SK-N-SH treated with all-trans-retinoic acid at 6 μM for 48 hours (cell line): Measurements from ENCODE around the gene XYLB.

Experiments
- ATAC-seq: fragments of 200-7000 bp; cut with Tn5 transposase; 3 replicates; pipeline ENCODE4 v1.9.1; 2020; ENCODE audit warnings: mild to moderate bottlenecking, moderate library complexity
- ARNTL ChIP-seq: fragments of 450-650 bp; formaldehyde crosslinking; IDR thresholded peaks from 2 replicates; pipeline ENCODE4 v1.5.0; 2020; ENCODE audit warnings: low read depth, mild to moderate bottlenecking, moderate library complexity, borderline replicate concordance
- BACH2 ChIP-seq: fragments of 250-450 bp; sonication (Bioruptor Pico); IDR thresholded peaks from 2 replicates; pipeline ENCODE4 v1.9.0; 2021; ENCODE audit warnings: mild to moderate bottlenecking, borderline replicate concordance
- CREB5 ChIP-seq: fragments of 250-450 bp; sonication (Bioruptor Pico); IDR thresholded peaks from 2 replicates; pipeline ENCODE4 v1.5.1; 2020; ENCODE audit warnings: low read depth, mild to moderate bottlenecking, moderate library complexity
- CSDC2 ChIP-seq: fragments of 250-450 bp; sonication (Bioruptor Pico); IDR thresholded peaks from 2 replicates; pipeline ENCODE4 v1.5.0; 2020; ENCODE audit warnings: mild to moderate bottlenecking, moderate library complexity
- CSRNP3 ChIP-seq: fragments of 250-450 bp; sonication (Bioruptor Pico); IDR thresholded peaks from 2 replicates; pipeline ENCODE4 v1.5.1; 2021; ENCODE audit warnings: mild to moderate bottlenecking, moderate library complexity
- ESRRG ChIP-seq: fragments of 250-450 bp; sonication (Bioruptor Pico); IDR thresholded peaks from 2 replicates; pipeline ENCODE4 v1.6.1; 2021; ENCODE audit warnings: mild to moderate bottlenecking
- GLIS3 ChIP-seq: fragments of 250-450 bp; sonication (Bioruptor Pico); IDR thresholded peaks from 2 replicates; pipeline ENCODE4 v1.5.0; 2020; ENCODE audit warnings: mild to moderate bottlenecking, moderate library complexity
- PATZ1 ChIP-seq: fragments of 250-450 bp; sonication (Bioruptor Pico); IDR thresholded peaks from 2 replicates; pipeline ENCODE4 v1.8.0; 2020; ENCODE audit warnings: mild to moderate bottlenecking, moderate library complexity, borderline replicate concordance
- POU6F1 ChIP-seq: fragments of 250-450 bp; sonication (Bioruptor Pico); IDR thresholded peaks from 2 replicates; pipeline ENCODE4 v1.8.0; 2021; ENCODE audit warnings: low read depth, mild to moderate bottlenecking, moderate library complexity, borderline replicate concordance
- PPARA ChIP-seq: fragments of 250-450 bp; sonication (Bioruptor Pico); IDR thresholded peaks from 2 replicates; pipeline ENCODE4 v1.5.0; 2020; ENCODE audit warnings: mild to moderate bottlenecking, borderline replicate concordance
- RARB ChIP-seq: fragments of 250-450 bp; sonication (Bioruptor Pico); IDR thresholded peaks from 2 replicates; pipeline ENCODE4 v1.8.0; 2021; ENCODE audit warnings: mild to moderate bottlenecking, moderate library complexity
- SNAI2 ChIP-seq: fragments of 250-450 bp; sonication (Bioruptor Pico); IDR thresholded peaks from 2 replicates; pipeline ENCODE4 v1.5.0; 2020; ENCODE audit warnings: mild to moderate bottlenecking, moderate library complexity
- TCF4 ChIP-seq: fragments of 250-450 bp; sonication (Bioruptor Pico); IDR thresholded peaks from 2 replicates; pipeline ENCODE4 v1.8.0; 2021; ENCODE audit warnings: mild to moderate bottlenecking, moderate library complexity, borderline replicate concordance
- TOX ChIP-seq: fragments of 250-450 bp; sonication (Bioruptor Pico); IDR thresholded peaks from 2 replicates; pipeline ENCODE4 v1.8.0; 2021; ENCODE audit warnings: mild to moderate bottlenecking, moderate library complexity, borderline replicate concordance
- TSHZ2 ChIP-seq: fragments of 250-450 bp; sonication (Bioruptor Pico); IDR thresholded peaks from 2 replicates; pipeline ENCODE4 v1.5.0; 2020; ENCODE audit warnings: mild to moderate bottlenecking, moderate library complexity
- ZC3H10 ChIP-seq: fragments of 250-450 bp; sonication (Bioruptor Pico); IDR thresholded peaks from 2 replicates; pipeline ENCODE4 v1.5.1; 2021; ENCODE audit warnings: mild to moderate bottlenecking, moderate library complexity
- ZFP3 ChIP-seq: fragments of 250-450 bp; sonication (Bioruptor Pico); IDR thresholded peaks from 2 replicates; pipeline ENCODE4 v1.5.0; 2020; ENCODE audit warnings: mild to moderate bottlenecking, moderate library complexity
- ZFP30 ChIP-seq: fragments of 450-650 bp; formaldehyde crosslinking; IDR thresholded peaks from 2 replicates; pipeline ENCODE4 v1.5.0; 2022; ENCODE audit warnings: mild to moderate bottlenecking, moderate library complexity
- ZNF565 ChIP-seq: fragments of 450-650 bp; formaldehyde crosslinking; conservative IDR thresholded peaks from 2 replicates; pipeline ENCODE4 v1.5.0; 2020; ENCODE audit warnings: low read depth, mild to moderate bottlenecking, moderate library complexity
- ZNF70 ChIP-seq: fragments of 450-650 bp; formaldehyde crosslinking; IDR thresholded peaks from 2 replicates; pipeline ENCODE4 v1.5.0; 2020; ENCODE audit warnings: mild to moderate bottlenecking, moderate library complexity

The XYLB gene

GRCh38 chr3:38308456-38308855 is 38.1 kb upstream of the XYLB start:
- TF ChIP-seq CSDC2 (no peak), GLIS3 (CRISPR knock-in tag) (no peak), SNAI2 (no peak), ZNF565 (CRISPR knock-in tag) (no peak), ZFP30 (no peak), CREB5 (CRISPR knock-in tag) (no peak), ARNTL (CRISPR knock-in tag) (no peak), TOX (no peak), TSHZ2 (no peak)
- no peak; the same call in 2 of the 3 replicates for ATAC-seq

GRCh38 chr3:38311476-38311875 is 35.1 kb upstream of the XYLB start:
- no peak for TF ChIP-seq ESRRG (CRISPR knock-in tag)
- no peak for TF ChIP-seq TCF4 (CRISPR knock-in tag)
- no peak for TF ChIP-seq PPARA
- TF ChIP-seq TSHZ2, result no peak
- TF ChIP-seq ZFP3 (CRISPR knock-in tag), result no peak
- TF ChIP-seq ZNF70, result no peak
- no peak for TF ChIP-seq PATZ1 (CRISPR knock-in tag)
- no peak for TF ChIP-seq ZNF565 (CRISPR knock-in tag)
- TF ChIP-seq CSRNP3 (CRISPR knock-in tag), result no peak
- no peak for TF ChIP-seq ZFP30
- no peak for TF ChIP-seq RARB (CRISPR knock-in tag)
- TF ChIP-seq TOX, result no peak
- TF ChIP-seq ZC3H10 (CRISPR knock-in tag), result no peak
- TF ChIP-seq, all 23 proteins: peak for 0
- no peak for ATAC-seq

GRCh38 chr3:38311941-38312340 is 34.6 kb upstream of the XYLB start:
- TF ChIP-seq ESRRG (CRISPR knock-in tag), result no peak
- no peak for TF ChIP-seq ZFP3 (CRISPR knock-in tag)

GRCh38 chr3:38312356-38312755 is 34.2 kb upstream of the XYLB start:
- no peak for ATAC-seq
- TF ChIP-seq ARNTL (CRISPR knock-in tag) (no peak), BACH2 (CRISPR knock-in tag) (no peak), ZC3H10 (CRISPR knock-in tag) (no peak), TOX (no peak), ZFP30 (no peak), POU6F1 (no peak), PPARA (no peak), CREB5 (CRISPR knock-in tag) (no peak)

More at GRCh38 chr3:38311941-38312340, 34.6 kb upstream of the XYLB start:
- no peak for ATAC-seq
